ENCODE measurements around the gene PPP4R2.

GRCh38 chr3:73036694-73037591 is 40.3 kb downstream of the PPP4R2 start:
- no peak for TF ChIP-seq POLR2A (IDR thresholded peaks at IDR 0.05)
- no peak for TF ChIP-seq CTCF (IDR thresholded peaks at IDR 0.05)
